GM21528 (cell line): ENCODE results near the gene DCAKD.
"Not testable (repeated sequence)": the region's sequence is repeated elsewhere in the genome, so short reads cannot be mapped to it uniquely, and the experiment has no call there.

Source experiments
- ATAC-seq: cut with Tn5 transposase; IDR thresholded peaks from one replicate; pipeline ENCODE4 v1.9.1; 2021; ENCODE audit warnings: mild to moderate bottlenecking, moderate library complexity; ENCODE audit not compliant: unreplicated experiment, low FRiP score

The DCAKD gene

GRCh38 chr17:45070001-45070400 is 18.6 kb upstream of the DCAKD start:
- ATAC-seq = no peak

GRCh38 chr17:45067637-45068036 is 16.2 kb upstream of the DCAKD start:
- no peak for ATAC-seq

GRCh38 chr17:45063198-45063597 is 11.8 kb upstream of the DCAKD start:
- no peak for ATAC-seq

GRCh38 chr17:45061606-45062205 is 10.3 kb upstream of the DCAKD start:
- no peak for ATAC-seq

- peak; percentile 88 for ATAC-seq
These were observed 9.6 kb upstream of the DCAKD start, which contains the start of gene NMT1 for GRCh38 chr17:45060797-45061605. TSS of gene NMT1 (plus strand) at chr17:45061317. CDS start at chr17:45061330, 13 bp downstream.

GRCh38 chr17:45060382-45060796 is 9.0 kb upstream of the DCAKD start:
- peak; percentile 17 for ATAC-seq

- no peak for ATAC-seq
These were observed 780 bp upstream of the DCAKD start for GRCh38 chr17:45052052-45052772.

- ATAC-seq = not testable (repeated sequence)
These were observed 254 bp upstream of the DCAKD start for GRCh38 chr17:45051720-45052051.

GRCh38 chr17:45050481-45051059 is 862 bp downstream of the DCAKD start:
- ATAC-seq = peak; percentile 6

- no peak for ATAC-seq
These were observed 2.5 kb downstream of the DCAKD start for GRCh38 chr17:45048795-45049563.

- no peak for ATAC-seq
These were observed 4.8 kb downstream of the DCAKD start for GRCh38 chr17:45046537-45047125.

GRCh38 chr17:45043813-45044540 is 7.5 kb downstream of the DCAKD start:
- ATAC-seq = no peak

GRCh38 chr17:45042346-45043120 is 8.9 kb downstream of the DCAKD start:
- no peak for ATAC-seq

- ATAC-seq = no peak
These were observed 11.0 kb downstream of the DCAKD start for GRCh38 chr17:45040459-45040858.

GRCh38 chr17:45038728-45039634 is 12.5 kb downstream of the DCAKD start:
- no peak for ATAC-seq

GRCh38 chr17:45036691-45037090 is 14.7 kb downstream of the DCAKD start:
- no peak for ATAC-seq

GRCh38 chr17:45035848-45036247 is 15.6 kb downstream of the DCAKD start:
- no peak for ATAC-seq

GRCh38 chr17:45034599-45034998 is 16.8 kb downstream of the DCAKD start:
- no peak for ATAC-seq
